ENCODE measurements around the gene ENTPD5. TPM values are rescaled to one million over a fixed set of nuclear protein-coding genes. Genes with fewer than 3 reads are reported as not detected.
A peak's percentile ranks its signal among the peaks of the same experiment; 100 is the strongest.
"Not testable (repeated sequence)": the region's sequence is repeated elsewhere in the genome, so short reads cannot be mapped to it uniquely, and the experiment has no call there.

Gene ENTPD5
- total RNA-seq, 1 experiment from 2014 or later, result 4.5 TPM

- no peaks in the 10 kb centered on the region for H3K36me3 ChIP-seq (replicated peaks; ENCODE audit: control insufficient read depth, insufficient read depth, low read length)
- no peak for DNase-seq
- no peak overlapping the region for H3K4me3 ChIP-seq (ENCODE audit: insufficient read depth, low read depth, low read length)
- H3K27me3 ChIP-seq (ENCODE audit: control insufficient read depth, insufficient read depth, low read length), result no peaks in the 10 kb centered on the region
Measured at GRCh38 chr14:74022346-74022745, 3.3 kb upstream of the ENTPD5 start.

- no peaks in the 10 kb centered on the region for H3K27me3 ChIP-seq (ENCODE audit: control insufficient read depth, insufficient read depth, low read length)
- DNase-seq, result no peak
- peak overlapping the region; percentile 95 for H3K4me3 ChIP-seq (ENCODE audit: insufficient read depth, low read depth, low read length)
- no peaks in the 10 kb centered on the region for H3K36me3 ChIP-seq (replicated peaks; ENCODE audit: control insufficient read depth, insufficient read depth, low read length)
Measured at GRCh38 chr14:74019408-74020137, 485 bp upstream of the ENTPD5 start.

GRCh38 chr14:74018174-74018585 is 908 bp downstream of the ENTPD5 start:
- Histone ChIP-seq H3K36me3 (replicated peaks; ENCODE audit: control insufficient read depth, insufficient read depth, low read length) (no peaks in the 10 kb centered on the region), H3K27me3 (ENCODE audit: control insufficient read depth, insufficient read depth, low read length) (no peaks in the 10 kb centered on the region), H3K4me3 (ENCODE audit: insufficient read depth, low read depth, low read length) (peak overlapping the region; percentile 95)
- DNase-seq, result no peak

GRCh38 chr14:74015963-74016362 is 3.1 kb downstream of the ENTPD5 start:
- H3K36me3 ChIP-seq (replicated peaks; ENCODE audit: control insufficient read depth, insufficient read depth, low read length), result no peaks in the 10 kb centered on the region; the same call in 1 of the 2 replicates
- no peak overlapping the region for H3K4me3 ChIP-seq (ENCODE audit: insufficient read depth, low read depth, low read length)
- no peaks in the 10 kb centered on the region for H3K27me3 ChIP-seq (ENCODE audit: control insufficient read depth, insufficient read depth, low read length)
- DNase-seq, result no peak

GRCh38 chr14:74015176-74015575 is 3.9 kb downstream of the ENTPD5 start:
- no peak overlapping the region for H3K4me3 ChIP-seq (ENCODE audit: insufficient read depth, low read depth, low read length)
- H3K36me3 ChIP-seq (replicated peaks; ENCODE audit: control insufficient read depth, insufficient read depth, low read length), result peaks cover 2% of the 10 kb centered on the region
- no peaks in the 10 kb centered on the region for H3K27me3 ChIP-seq (ENCODE audit: control insufficient read depth, insufficient read depth, low read length)
- DNase-seq, result no peak

GRCh38 chr14:74014299-74014698 is 4.8 kb downstream of the ENTPD5 start:
- Histone ChIP-seq H3K27me3 (ENCODE audit: control insufficient read depth, insufficient read depth, low read length) (no peaks in the 10 kb centered on the region), H3K4me3 (ENCODE audit: insufficient read depth, low read depth, low read length) (no peak overlapping the region), H3K36me3 (replicated peaks; ENCODE audit: control insufficient read depth, insufficient read depth, low read length) (peaks cover 2% of the 10 kb centered on the region)
- DNase-seq, result no peak

GRCh38 chr14:74008843-74009499 is 10.1 kb downstream of the ENTPD5 start:
- Histone ChIP-seq H3K36me3 (replicated peaks; ENCODE audit: control insufficient read depth, insufficient read depth, low read length) (peaks cover 4% of the 10 kb centered on the region), H3K4me3 (ENCODE audit: insufficient read depth, low read depth, low read length) (no peak overlapping the region), H3K27me3 (ENCODE audit: control insufficient read depth, insufficient read depth, low read length) (no peaks in the 10 kb centered on the region)
- DNase-seq, result no peak

GRCh38 chr14:74005664-74006063 is 13.4 kb downstream of the ENTPD5 start:
- not testable (repeated sequence) for H3K27me3 ChIP-seq (ENCODE audit: control insufficient read depth, insufficient read depth, low read length); H3K36me3 ChIP-seq (replicated peaks; ENCODE audit: control insufficient read depth, insufficient read depth, low read length); H3K4me3 ChIP-seq (ENCODE audit: insufficient read depth, low read depth, low read length); DNase-seq

GRCh38 chr14:73998726-73999125 is 20.4 kb downstream of the ENTPD5 start:
- no peak for DNase-seq

GRCh38 chr14:73997944-73998447 is 21.1 kb downstream of the ENTPD5 start:
- H3K27me3 ChIP-seq (ENCODE audit: control insufficient read depth, insufficient read depth, low read length), result no peaks in the 10 kb centered on the region
- no peak for DNase-seq
- H3K4me3 ChIP-seq (ENCODE audit: insufficient read depth, low read depth, low read length), result no peak overlapping the region
- H3K36me3 ChIP-seq (replicated peaks; ENCODE audit: control insufficient read depth, insufficient read depth, low read length), result no peaks in the 10 kb centered on the region

More at GRCh38 chr14:73998726-73999125, 20.4 kb downstream of the ENTPD5 start:
- no peaks in the 10 kb centered on the region for H3K27me3 ChIP-seq (ENCODE audit: control insufficient read depth, insufficient read depth, low read length)
- no peak overlapping the region for H3K4me3 ChIP-seq (ENCODE audit: insufficient read depth, low read depth, low read length)
- H3K36me3 ChIP-seq (replicated peaks; ENCODE audit: control insufficient read depth, insufficient read depth, low read length), result no peaks in the 10 kb centered on the region

GRCh38 chr14:73997108-73997943 is 21.8 kb downstream of the ENTPD5 start:
- no peaks in the 10 kb centered on the region for H3K36me3 ChIP-seq (replicated peaks; ENCODE audit: control insufficient read depth, insufficient read depth, low read length)
- no peak overlapping the region for H3K4me3 ChIP-seq (ENCODE audit: insufficient read depth, low read depth, low read length)
- no peaks in the 10 kb centered on the region for H3K27me3 ChIP-seq (ENCODE audit: control insufficient read depth, insufficient read depth, low read length)
- DNase-seq, result no peak

- no peak overlapping the region for H3K4me3 ChIP-seq (ENCODE audit: insufficient read depth, low read depth, low read length)
- H3K27me3 ChIP-seq (ENCODE audit: control insufficient read depth, insufficient read depth, low read length), result no peaks in the 10 kb centered on the region
- H3K36me3 ChIP-seq (replicated peaks; ENCODE audit: control insufficient read depth, insufficient read depth, low read length), result no peaks in the 10 kb centered on the region
- DNase-seq, result no peak
Measured at GRCh38 chr14:73996731-73997107, 22.4 kb downstream of the ENTPD5 start.

GRCh38 chr14:73995977-73996378 is 23.1 kb downstream of the ENTPD5 start:
- DNase-seq, result no peak
- Histone ChIP-seq H3K36me3 (replicated peaks; ENCODE audit: control insufficient read depth, insufficient read depth, low read length) (no peaks in the 10 kb centered on the region), H3K27me3 (ENCODE audit: control insufficient read depth, insufficient read depth, low read length) (no peaks in the 10 kb centered on the region), H3K4me3 (ENCODE audit: insufficient read depth, low read depth, low read length) (no peak overlapping the region)

- DNase-seq; H3K4me3 ChIP-seq (ENCODE audit: insufficient read depth, low read depth, low read length); H3K27me3 ChIP-seq (ENCODE audit: control insufficient read depth, insufficient read depth, low read length); H3K36me3 ChIP-seq (replicated peaks; ENCODE audit: control insufficient read depth, insufficient read depth, low read length): not testable (repeated sequence)
Measured at GRCh38 chr14:73994926-73995325, 24.2 kb downstream of the ENTPD5 start.

All from H7 (cell line).